PFSK-1 (cell line): ENCODE results near the gene HECTD3.

Source experiments
- POLR2AphosphoS5 ChIP-seq: IDR thresholded peaks from 2 replicates; pipeline ENCODE4 v1.6.1; 2012; ENCODE audit warnings: low read depth, mild to moderate bottlenecking, control low read depth, low read length, moderate library complexity
- REST ChIP-seq, 2 experiments: IDR thresholded peaks; 2 replicates each; pipeline versions ENCODE4 v1.6.1 to v1.8.0; 2011 to 2012; ENCODE audit warnings: low read depth in 2 of 2, low read length in 2 of 2, control low read depth in 1 of 2, inconsistent platforms in 1 of 2, mild to moderate bottlenecking in 1 of 2, moderate library complexity in 1 of 2; ENCODE audit not compliant: insufficient read depth in 1 of 2
- TAF1 ChIP-seq: IDR thresholded peaks from 2 replicates; pipeline ENCODE4 v1.6.1; 2012; ENCODE audit warnings: low read length, control low read depth, borderline replicate concordance; ENCODE audit not compliant: insufficient read depth

GRCh38 chr1:45008516-45008915, 2.6 kb downstream of the HECTD3 start:
- TF ChIP-seq REST (IDR thresholded peaks at IDR 0.05; ENCODE audit: insufficient read depth in 1 of 2, low read depth in 2 of 2, low read length in 2 of 2) = no peak
- no peak for TF ChIP-seq TAF1
- TF ChIP-seq POLR2AphosphoS5 = no peak
